Central memory CD8-positive, alpha-beta T cell (primary cell): ENCODE measurements around the gene HTATIP2.
A peak's percentile ranks its signal among the peaks of the same experiment; 100 is the strongest.

Source experiments
- ATAC-seq: fragments of 150-1000 bp; cut with Tn5 transposase; replicated peaks from 2 replicates; pipeline ENCODE4 v1.10.0; 2022; ENCODE audit warnings: mild to moderate bottlenecking, moderate FRiP score, moderate number of reproducible peaks; ENCODE audit not compliant: poor library complexity, severe bottlenecking; ENCODE audit errors: extremely low read depth
- DNase-seq, 2 donors: peaks; one replicate each; pipeline ENCODE4 v3.0.0; 2021; ENCODE audit warnings: low spot score in 2 of 2
- H3K27ac Mint-ChIP-seq: one replicate; pipeline ENCODE4 v1.8.0; 2022; ENCODE audit warnings: low read depth, mild to moderate bottlenecking, moderate library complexity, mixed read lengths
- H3K27me3 Mint-ChIP-seq: one replicate; pipeline ENCODE4 v1.8.0; 2022; ENCODE audit warnings: mixed read lengths
- H3K36me3 Mint-ChIP-seq: one replicate; pipeline ENCODE4 v1.8.0; 2022; ENCODE audit warnings: mild to moderate bottlenecking, moderate library complexity, mixed read lengths; ENCODE audit not compliant: insufficient read depth
- H3K4me1 Mint-ChIP-seq: one replicate; pipeline ENCODE4 v1.8.0; 2022; ENCODE audit warnings: mixed read lengths
- H3K4me3 Mint-ChIP-seq: one replicate; pipeline ENCODE4 v1.8.0; 2022; ENCODE audit warnings: mild to moderate bottlenecking, moderate library complexity, mixed read lengths
- H3K9me3 Mint-ChIP-seq: one replicate; pipeline ENCODE4 v1.8.0; 2022; ENCODE audit warnings: mixed read lengths

HTATIP2 gene

DNA sequence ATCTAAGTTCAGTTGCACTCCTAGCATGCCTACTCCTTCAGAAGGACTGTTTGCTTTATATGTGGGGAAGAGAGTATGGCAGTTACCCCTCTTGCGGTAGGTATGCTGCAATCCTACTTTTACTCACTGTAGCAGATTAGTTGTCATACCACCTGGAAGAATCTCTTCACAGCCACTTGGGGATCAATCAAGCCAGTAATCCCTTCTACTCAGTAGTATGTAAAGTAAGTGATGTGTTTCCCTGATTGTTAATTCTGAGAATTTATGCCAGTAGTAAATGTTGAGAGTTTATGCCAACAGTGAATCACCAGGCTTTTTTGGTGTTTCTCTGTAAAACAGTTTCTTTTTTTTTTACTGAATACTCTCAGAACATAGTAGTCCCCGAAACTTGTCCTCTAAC is 58.4 kb downstream of the HTATIP2 start:
- Mint-ChIP-seq H3K4me3 (no peak overlapping the region), H3K27ac (no peak overlapping the region), H3K36me3 (peaks cover 20% of the 10 kb centered on the region), H3K27me3 (no peaks in the 10 kb centered on the region), H3K9me3 (no peaks in the 10 kb centered on the region), H3K4me1 (peaks cover 10% of the 10 kb centered on the region)
- no peak for DNase-seq
- ATAC-seq: no peak

DNA sequence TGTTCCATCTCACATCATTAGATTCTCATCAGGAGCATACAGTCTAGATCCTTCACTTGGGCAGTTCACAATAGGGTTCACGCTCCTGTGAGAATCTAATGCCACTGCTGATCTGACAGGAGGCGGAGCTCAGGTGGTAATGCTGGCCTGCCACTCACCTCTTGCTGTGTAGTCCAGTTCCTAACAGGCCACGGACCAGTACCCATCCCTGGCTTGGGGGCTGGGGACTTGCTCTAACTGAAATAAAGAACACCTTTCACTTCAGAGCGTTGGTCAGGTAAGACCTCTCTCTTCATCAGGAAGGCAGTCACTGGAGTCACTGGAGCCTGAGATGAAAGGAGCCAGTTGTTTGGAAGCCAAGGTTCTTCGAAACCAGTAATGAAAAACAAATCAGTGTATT is 65.7 kb downstream of the HTATIP2 start:
- H3K4me1 Mint-ChIP-seq: peaks cover 11% of the 10 kb centered on the region
- H3K27ac Mint-ChIP-seq: peak overlapping the region; percentile 13
- H3K36me3 Mint-ChIP-seq: peaks cover 11% of the 10 kb centered on the region
- DNase-seq (no peak), ATAC-seq (no peak)
- no peaks in the 10 kb centered on the region for H3K27me3 Mint-ChIP-seq
- H3K4me3 Mint-ChIP-seq: no peak overlapping the region
- H3K9me3 Mint-ChIP-seq: no peaks in the 10 kb centered on the region
